NCI-H526 treated with DMSO at 0.1 percent for 48 hours (cell line): ENCODE results near the gene KIF26B.
"Not testable (repeated sequence)": the region's sequence is repeated elsewhere in the genome, so short reads cannot be mapped to it uniquely, and the experiment has no call there.

ENCODE experiments used
- DNase-seq: peaks from one replicate; lab custom pipeline; 2025; lab: John Stamatoyannopoulos, UW

Gene KIF26B

GRCh38 chr1:245388687-245389086, 233.9 kb downstream of the KIF26B start:
- DNase-seq: no peak

GRCh38 chr1:245389873-245390272, 235.1 kb downstream of the KIF26B start:
- DNase-seq: no peak

- no peak for DNase-seq
Observed at GRCh38 chr1:245390975-245391374, 236.2 kb downstream of the KIF26B start.

- no peak for DNase-seq
Observed at GRCh38 chr1:245393694-245394093, 238.9 kb downstream of the KIF26B start.

DNA sequence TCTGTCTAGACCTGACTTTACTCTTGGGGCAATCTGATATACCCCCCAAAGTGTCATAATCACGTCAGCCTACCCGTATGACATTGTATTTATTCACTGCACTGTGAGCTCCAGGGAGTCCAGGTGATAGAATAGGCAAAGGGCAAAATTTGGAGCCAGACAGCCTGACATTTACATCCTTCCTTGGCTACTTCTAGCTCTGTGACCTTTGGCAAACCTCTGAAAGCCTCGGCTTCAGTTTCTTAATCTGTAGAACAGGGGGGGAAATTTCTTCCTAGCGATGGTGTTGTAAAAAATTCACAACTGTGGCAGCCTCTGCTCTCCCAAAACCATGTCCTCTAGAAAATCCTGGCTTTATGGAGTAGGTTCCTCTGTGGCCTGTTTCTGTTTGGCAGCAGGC, 240.9 kb downstream of the KIF26B start:
- no peak for DNase-seq

DNA sequence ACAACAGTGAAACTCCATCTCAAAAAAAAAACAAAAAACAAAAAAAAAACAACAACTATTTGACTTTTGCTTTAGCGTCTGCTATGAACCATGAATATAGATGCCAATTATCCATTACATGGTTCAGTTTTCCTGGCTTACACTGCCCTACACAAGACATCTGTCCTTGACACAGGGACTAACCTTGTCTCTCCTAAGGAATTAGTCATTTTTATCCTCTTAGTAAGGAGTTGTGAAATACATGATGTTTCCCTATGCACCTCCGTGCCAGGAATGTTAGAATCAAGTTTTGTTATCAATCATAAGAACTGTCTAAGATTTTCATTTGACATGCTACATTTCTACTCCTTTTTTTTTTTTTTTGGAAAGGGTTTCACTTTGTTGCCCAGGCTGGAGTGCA, 241.8 kb downstream of the KIF26B start:
- no peak for DNase-seq

DNA sequence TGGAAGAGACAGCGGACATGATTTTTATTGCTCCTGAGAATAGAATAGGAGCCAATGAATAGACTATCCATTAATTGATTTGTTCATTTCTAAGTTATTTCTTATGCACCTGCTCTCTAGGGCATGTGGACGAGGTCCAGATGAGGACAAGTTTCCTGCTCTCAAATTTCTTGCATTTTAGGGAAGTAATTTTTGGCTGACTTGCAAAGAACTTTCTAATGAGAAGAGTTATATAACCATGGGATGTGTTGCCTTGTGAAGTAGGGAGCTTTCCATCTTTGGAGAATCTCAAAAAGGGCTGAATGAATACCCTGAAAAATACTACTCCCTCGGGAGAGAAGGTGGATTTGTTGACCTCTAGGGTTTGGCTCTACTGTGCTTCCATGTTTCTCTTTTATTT, 243.0 kb downstream of the KIF26B start:
- DNase-seq: no peak

GRCh38 chr1:245398180-245398579, 243.4 kb downstream of the KIF26B start:
- DNase-seq: no peak

DNA sequence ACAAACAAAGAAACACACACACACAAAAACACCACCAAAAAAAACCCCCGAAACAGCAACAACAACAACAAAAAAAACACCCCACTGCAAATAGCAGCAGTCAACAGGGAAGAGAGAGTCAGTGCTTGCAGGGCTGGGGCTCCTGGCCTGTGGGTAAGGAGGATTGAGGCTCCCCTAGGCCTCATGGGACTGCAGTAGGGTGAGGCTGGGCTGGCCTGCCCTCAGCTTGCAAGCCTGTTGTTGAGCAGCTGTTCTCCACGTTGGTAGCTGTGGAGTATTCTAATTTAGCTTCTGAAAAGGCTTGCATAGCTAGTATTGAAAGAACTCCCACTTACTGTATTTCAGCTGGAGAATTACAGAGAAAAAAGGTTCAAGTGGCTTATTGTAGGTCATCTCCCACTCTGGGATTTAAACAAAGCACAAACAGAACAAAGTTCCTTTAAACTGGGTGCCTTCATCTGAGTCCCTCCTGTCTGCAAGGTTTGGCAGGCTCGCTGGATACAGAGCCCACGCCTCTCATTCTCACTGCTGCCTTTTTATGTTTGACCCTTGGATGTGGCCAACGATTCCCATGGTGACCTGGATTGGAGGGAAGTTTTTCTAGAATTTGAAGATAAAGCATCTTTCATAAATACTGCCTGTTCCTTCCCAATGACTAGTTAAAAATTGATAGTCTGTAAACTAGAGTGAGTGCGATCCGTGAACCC, 247.2 kb downstream of the KIF26B start:
- DNase-seq: no peak

GRCh38 chr1:245402998-245403397, 248.2 kb downstream of the KIF26B start:
- not testable (repeated sequence) for DNase-seq

DNA sequence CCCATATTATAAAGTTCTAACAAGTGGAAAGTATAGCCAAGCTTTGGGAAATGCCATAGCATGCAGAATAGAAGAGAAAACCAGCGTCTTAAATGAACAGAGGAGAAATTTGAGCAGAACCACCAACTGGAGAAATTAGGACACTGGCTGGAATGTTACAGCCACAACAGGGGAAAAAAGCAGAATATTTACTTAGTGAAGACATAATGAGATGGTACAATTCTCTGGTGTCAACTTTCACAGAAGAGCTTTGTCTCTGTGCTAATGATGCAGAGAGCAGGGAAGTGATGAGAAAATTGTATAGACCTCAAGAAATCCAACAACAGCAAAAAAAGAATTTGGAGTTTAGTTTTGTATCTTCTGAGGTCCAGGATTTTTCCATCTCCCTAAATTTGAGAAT, 249.7 kb downstream of the KIF26B start:
- DNase-seq: peak; percentile 49

DNA sequence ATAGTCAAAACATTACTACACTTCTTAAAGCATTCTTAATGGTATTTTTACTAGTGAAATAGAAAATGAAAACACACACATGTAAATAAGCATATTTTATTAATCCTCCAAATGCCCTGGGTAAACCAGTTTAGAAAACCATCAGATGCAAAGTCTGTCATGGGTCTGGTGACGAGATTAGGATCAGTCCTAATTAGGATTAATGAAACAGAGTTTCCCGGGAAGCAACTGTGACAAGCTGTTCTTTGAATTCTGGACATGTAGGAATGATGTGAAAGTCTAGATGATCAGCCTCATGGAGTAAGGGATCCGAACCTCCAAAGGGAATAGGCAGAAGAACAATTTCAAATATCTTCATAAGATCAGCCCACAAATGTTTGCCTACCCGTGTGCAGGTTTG, 250.2 kb downstream of the KIF26B start:
- peak; percentile 20 for DNase-seq

DNA sequence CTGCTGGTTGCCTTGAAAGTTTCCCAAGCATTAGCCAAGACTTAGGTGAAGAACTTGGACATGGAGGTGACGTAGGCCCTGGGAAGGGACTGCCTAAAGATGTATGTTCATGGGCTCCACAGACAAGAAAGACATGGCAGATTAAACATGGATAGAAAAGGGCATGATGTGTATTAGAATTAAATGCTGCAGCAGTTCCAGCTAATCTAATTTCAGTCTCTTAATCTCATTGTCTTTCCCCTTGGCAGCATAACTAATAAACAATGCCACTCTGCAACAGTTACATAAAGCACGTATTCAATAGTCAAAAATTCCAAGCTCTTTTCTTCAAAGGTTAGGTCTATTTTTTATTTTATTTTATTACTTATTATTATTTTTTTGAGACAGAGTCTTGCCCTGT, 251.6 kb downstream of the KIF26B start:
- no peak for DNase-seq

GRCh38 chr1:245407983-245408382, 253.2 kb downstream of the KIF26B start:
- DNase-seq: no peak

GRCh38 chr1:245409341-245410195, 254.8 kb downstream of the KIF26B start:
- DNase-seq: no peak

DNA sequence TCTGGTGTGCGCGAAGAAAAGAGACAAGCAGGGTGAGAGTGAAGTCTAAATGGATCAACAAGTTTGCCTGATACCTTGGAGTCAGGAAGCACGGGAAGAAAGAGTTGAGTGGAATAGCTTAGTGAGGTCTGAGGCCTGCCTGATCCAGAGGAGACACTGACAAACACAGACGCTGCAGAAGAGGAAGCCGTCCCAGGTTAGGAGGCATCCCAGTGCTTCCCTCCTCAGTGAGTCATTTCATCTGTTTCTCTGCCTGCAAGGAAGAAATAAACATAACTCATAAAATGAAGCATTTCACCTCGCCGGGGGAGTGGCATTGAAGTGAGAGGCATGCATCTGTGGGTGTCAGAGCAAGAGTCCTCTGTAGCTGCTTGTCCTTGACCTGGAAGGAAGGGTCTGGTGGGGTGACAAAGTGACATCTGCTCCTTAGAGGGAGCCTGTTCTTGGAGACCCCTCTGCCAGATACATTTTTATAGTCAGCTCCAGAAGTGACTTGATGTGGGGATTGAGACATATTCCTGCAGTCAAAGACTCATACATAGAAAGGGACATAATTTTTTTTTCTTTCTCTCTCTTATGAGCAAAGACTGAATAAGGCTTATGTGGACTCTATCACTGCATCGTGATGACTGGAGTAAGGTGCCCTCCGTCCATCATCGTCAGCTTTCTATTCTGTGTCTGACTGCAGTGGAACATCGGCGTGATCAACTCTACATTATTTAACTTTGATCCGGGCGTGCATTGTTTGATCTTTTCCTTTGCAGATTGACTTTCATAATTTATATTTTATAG, 256.7 kb downstream of the KIF26B start:
- no peak for DNase-seq

DNA sequence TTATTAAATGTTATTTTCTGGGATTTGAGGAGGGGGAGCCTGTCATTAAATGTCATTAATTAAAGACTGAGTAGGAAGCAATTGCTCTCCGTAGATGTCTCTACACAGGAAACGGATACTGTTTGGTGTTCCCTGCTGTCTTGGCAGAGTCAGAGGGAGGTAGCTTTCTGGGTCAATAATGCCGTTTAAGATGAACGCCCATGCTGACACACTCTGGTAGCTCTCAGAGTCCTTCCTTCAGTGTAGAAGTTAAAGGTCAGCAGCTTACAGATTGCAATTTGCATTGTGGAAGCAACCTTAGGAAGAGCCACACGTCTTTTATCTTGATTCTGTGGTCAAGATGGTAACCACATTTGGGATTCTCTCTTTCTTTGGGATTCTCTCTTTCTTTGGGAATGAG, 257.5 kb downstream of the KIF26B start:
- no peak for DNase-seq

DNA sequence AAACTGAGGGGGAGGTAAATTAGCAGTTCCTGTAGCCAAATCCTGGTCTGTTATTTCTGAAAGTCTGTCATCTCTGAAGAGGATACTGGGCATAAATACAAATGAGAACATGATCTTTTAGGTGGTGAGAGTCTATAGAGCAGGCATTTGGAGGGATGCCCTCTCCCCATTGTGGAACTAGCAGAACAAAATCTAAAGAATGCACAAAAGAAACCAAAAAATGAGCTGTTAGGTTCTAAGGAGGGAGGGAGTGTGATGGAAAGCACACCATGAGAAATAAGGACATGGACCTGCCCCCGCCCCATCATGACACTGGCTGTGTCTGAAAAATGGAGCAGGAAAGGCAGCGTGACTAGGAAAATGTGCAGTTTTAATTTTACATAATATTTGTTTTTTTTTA, 262.0 kb downstream of the KIF26B start:
- DNase-seq: no peak

DNA sequence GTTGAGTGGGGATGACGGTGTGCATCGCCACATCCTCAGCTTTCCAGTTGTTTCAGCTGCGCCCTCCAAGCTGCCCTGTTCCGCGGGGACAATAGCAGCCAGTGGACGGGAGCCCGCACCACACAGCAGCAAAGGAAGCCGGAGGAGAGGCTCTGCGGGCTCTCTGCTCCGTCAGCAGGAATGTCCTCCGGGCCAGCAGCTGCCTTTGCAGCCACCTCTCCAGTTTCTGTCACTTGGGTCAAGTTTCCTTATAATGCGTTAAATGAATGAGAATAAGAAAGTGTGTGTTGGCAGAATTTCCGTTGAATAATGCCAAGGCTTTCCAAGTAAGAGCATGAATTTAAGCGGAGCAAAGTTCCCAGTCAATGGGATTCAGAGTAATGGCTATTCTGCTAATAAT, 263.3 kb downstream of the KIF26B start:
- no peak for DNase-seq

GRCh38 chr1:245419461-245419978, 264.7 kb downstream of the KIF26B start:
- no peak for DNase-seq

GRCh38 chr1:245419989-245420388, 265.2 kb downstream of the KIF26B start:
- no peak for DNase-seq

GRCh38 chr1:245420926-245421325, 266.1 kb downstream of the KIF26B start:
- no peak for DNase-seq
